SH-SY5Y (cell line): Measurements from ENCODE around the gene REPIN1.

Experiments used
- GATA2 ChIP-seq: IDR thresholded peaks from 2 replicates; pipeline ENCODE4 v1.6.1; 2011; ENCODE audit warnings: mild to moderate bottlenecking, low read depth, low read length
- GATA3 ChIP-seq: IDR thresholded peaks from 2 replicates; pipeline ENCODE4 v1.6.1; 2011; ENCODE audit warnings: low read depth, mild to moderate bottlenecking, low read length, moderate library complexity

- no peak for TF ChIP-seq GATA3
- no peak for TF ChIP-seq GATA2
Observed at GRCh38 chr7:150393325-150393724, 24.7 kb downstream of the REPIN1 start.
